Measurements from ENCODE around the gene CYBRD1.
A peak's percentile ranks its signal among the peaks of the same experiment; 100 is the strongest.

The CYBRD1 gene

GRCh38 chr2:171557363-171557762 lies 35.1 kb downstream of the CYBRD1 start:
- no peak for DNase-seq

- no peak for DNase-seq
Observed at GRCh38 chr2:171563301-171563700, 41.0 kb downstream of the CYBRD1 start.

GRCh38 chr2:171564463-171564862 lies 42.2 kb downstream of the CYBRD1 start:
- no peak for DNase-seq

- DNase-seq = no peak
Observed at GRCh38 chr2:171566057-171566456, 43.8 kb downstream of the CYBRD1 start.

- DNase-seq = no peak
Observed at GRCh38 chr2:171566753-171567152, 44.5 kb downstream of the CYBRD1 start.

- DNase-seq = no peak
Observed at GRCh38 chr2:171568089-171568488, 45.8 kb downstream of the CYBRD1 start.

GRCh38 chr2:171571721-171572120 lies 49.4 kb downstream of the CYBRD1 start:
- DNase-seq = no peak

- peak; percentile 77 for DNase-seq
Observed at GRCh38 chr2:171574149-171574795, 52.0 kb downstream of the CYBRD1 start.

- DNase-seq = no peak
Observed at GRCh38 chr2:171575606-171576005, 53.3 kb downstream of the CYBRD1 start.

GRCh38 chr2:171578127-171578803 lies 56.0 kb downstream of the CYBRD1 start:
- DNase-seq = no peak

GRCh38 chr2:171579481-171579880 lies 57.2 kb downstream of the CYBRD1 start:
- no peak for DNase-seq

- DNase-seq = no peak
Observed at GRCh38 chr2:171583566-171583965, 61.3 kb downstream of the CYBRD1 start.

GRCh38 chr2:171584001-171584400 lies 61.7 kb downstream of the CYBRD1 start:
- DNase-seq = no peak

GRCh38 chr2:171587132-171587531 lies 64.9 kb downstream of the CYBRD1 start:
- DNase-seq = no peak

- no peak for DNase-seq
Observed at GRCh38 chr2:171587567-171587966, 65.3 kb downstream of the CYBRD1 start.

- no peak for DNase-seq
Observed at GRCh38 chr2:171590116-171590515, 67.8 kb downstream of the CYBRD1 start.

GRCh38 chr2:171592036-171592555 lies 69.8 kb downstream of the CYBRD1 start:
- DNase-seq = no peak

- DNase-seq = no peak
Observed at GRCh38 chr2:171595456-171595855, 73.2 kb downstream of the CYBRD1 start.

- DNase-seq = no peak
Observed at GRCh38 chr2:171595896-171596295, 73.6 kb downstream of the CYBRD1 start.

GRCh38 chr2:171598713-171599319 lies 76.5 kb downstream of the CYBRD1 start:
- DNase-seq = peak; percentile 93

- DNase-seq = no peak
Observed at GRCh38 chr2:171600126-171600525, 77.9 kb downstream of the CYBRD1 start.

- no peak for DNase-seq
Observed at GRCh38 chr2:171602352-171602751, 80.1 kb downstream of the CYBRD1 start.
